Measurements from ENCODE around the gene MISP3.

The MISP3 gene

GRCh38 chr19:14122924-14123323 is 50.3 kb downstream of the MISP3 start:
- H3K36me3 ChIP-seq (ENCODE audit: control insufficient read depth, insufficient read depth, low read length), result peaks cover 13% of the 10 kb centered on the region
- H3K9ac ChIP-seq (ENCODE audit: low read depth, low read length), result no peak overlapping the region
- H3K4me3 ChIP-seq (ENCODE audit: low read depth, low read length), result no peak overlapping the region

More at GRCh38 chr19:14122924-14123323, 50.3 kb downstream of the MISP3 start:
- Histone ChIP-seq H3K9me3 (ENCODE audit: control insufficient read depth, insufficient read depth, low read length) (no peaks in the 10 kb centered on the region), H3K27me3 (ENCODE audit: control insufficient read depth, insufficient read depth, low read length) (no peaks in the 10 kb centered on the region), H3K4me1 (ENCODE audit: control insufficient read depth, insufficient read depth, low read length) (no peaks in the 10 kb centered on the region)

Measured in iPS-15b (cell line).